ENCODE data around the gene RBPJ. TPM values are rescaled to one million over a fixed set of nuclear protein-coding genes. Genes with fewer than 3 reads are reported as not detected.

The RBPJ gene
- total RNA-seq, 2 donors from 2014 or later, result 32.7 to 37.9 TPM

GRCh38 chr4:26482508-26483462, 162.0 kb downstream of the RBPJ start:
- Histone ChIP-seq H3K4me3 (no peak overlapping the region), H3K4me1 (peaks cover 29% of the 10 kb centered on the region), H3K27me3 (no peaks in the 10 kb centered on the region), H3K27ac (no peak overlapping the region), H3K9me3 (no peaks in the 10 kb centered on the region), H3K36me3 (replicated peaks in 1 of 2; ENCODE audit: insufficient read depth in 1 of 2, low read depth in 2 of 2) (no peaks in the 10 kb centered on the region)
- DNase-seq, result no peak
- ATAC-seq, result no peak
- intact Hi-C loops (cut with DNase I), result no loop called here
- TF ChIP-seq CTCF (IDR thresholded peaks at IDR 0.05) (no peak), POLR2A (IDR thresholded peaks at IDR 0.05) (no peak)
- WGBS, 2 donors, result 74 to 78% methylated on average over 3 of the region's 3 CpGs

GRCh38 chr4:26484032-26484515, 163.3 kb downstream of the RBPJ start:
- Histone ChIP-seq H3K9me3 (no peaks in the 10 kb centered on the region), H3K4me1 (peaks cover 20% of the 10 kb centered on the region), H3K27ac (no peak overlapping the region), H3K36me3 (replicated peaks in 1 of 2; ENCODE audit: insufficient read depth in 1 of 2, low read depth in 2 of 2) (no peaks in the 10 kb centered on the region), H3K4me3 (no peak overlapping the region), H3K27me3 (no peaks in the 10 kb centered on the region)
- intact Hi-C loops (cut with DNase I), result no loop called here
- TF ChIP-seq CTCF (IDR thresholded peaks at IDR 0.05), result no peak
- TF ChIP-seq POLR2A (IDR thresholded peaks at IDR 0.05), result no peak
- 13 to 16% methylated on average over 2 of the region's 2 CpGs for WGBS, 2 donors
- no peak for DNase-seq
- no peak for ATAC-seq

DNA sequence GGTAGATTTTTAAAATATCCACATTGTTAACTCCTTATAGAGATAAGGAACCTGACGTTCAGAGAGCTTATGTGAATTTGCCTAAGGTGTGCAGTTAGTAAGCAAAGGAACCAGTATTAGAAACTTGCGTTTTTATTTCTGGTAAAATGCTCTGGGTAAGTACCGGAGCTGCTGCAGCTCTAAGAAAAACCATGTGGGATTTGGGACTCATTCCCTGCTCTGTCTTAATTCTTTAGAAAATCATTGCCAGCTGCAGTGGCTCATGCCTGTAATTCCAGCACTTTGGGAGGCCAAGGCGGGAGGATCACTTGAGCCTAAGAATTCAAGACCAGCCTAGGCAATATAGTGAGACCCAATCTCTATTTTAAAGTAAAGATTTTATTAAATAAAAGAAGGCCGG, 163.7 kb downstream of the RBPJ start:
- intact Hi-C loops (cut with DNase I), result no loop called here
- no peak for ATAC-seq
- no peak for TF ChIP-seq POLR2A (IDR thresholded peaks at IDR 0.05)
- TF ChIP-seq CTCF (IDR thresholded peaks at IDR 0.05), result no peak
- no peaks in the 10 kb centered on the region for H3K9me3 ChIP-seq
- peaks cover 20% of the 10 kb centered on the region for H3K4me1 ChIP-seq
- H3K36me3 ChIP-seq (replicated peaks in 1 of 2; ENCODE audit: insufficient read depth in 1 of 2, low read depth in 2 of 2), result no peaks in the 10 kb centered on the region
- no peaks in the 10 kb centered on the region for H3K27me3 ChIP-seq
- 73 to 79% methylated on average over 5 of the region's 5 CpGs for WGBS, 2 donors
- H3K27ac ChIP-seq, result no peak overlapping the region
- no peak for DNase-seq
- H3K4me3 ChIP-seq, result no peak overlapping the region

Other genes with a start within 250 kb of the RBPJ start
- 1 to 10 TPM in 1 of 2 donors, not detected in 1; 1.0 TPM for gene CCKAR, start 169.5 kb downstream of the RBPJ start, total RNA-seq

Data from body of pancreas (tissue), 4 donors.